ENCODE data around the gene ATP6V0B.
A peak's percentile ranks its signal among the peaks of the same experiment; 100 is the strongest.

ATP6V0B gene

DNA sequence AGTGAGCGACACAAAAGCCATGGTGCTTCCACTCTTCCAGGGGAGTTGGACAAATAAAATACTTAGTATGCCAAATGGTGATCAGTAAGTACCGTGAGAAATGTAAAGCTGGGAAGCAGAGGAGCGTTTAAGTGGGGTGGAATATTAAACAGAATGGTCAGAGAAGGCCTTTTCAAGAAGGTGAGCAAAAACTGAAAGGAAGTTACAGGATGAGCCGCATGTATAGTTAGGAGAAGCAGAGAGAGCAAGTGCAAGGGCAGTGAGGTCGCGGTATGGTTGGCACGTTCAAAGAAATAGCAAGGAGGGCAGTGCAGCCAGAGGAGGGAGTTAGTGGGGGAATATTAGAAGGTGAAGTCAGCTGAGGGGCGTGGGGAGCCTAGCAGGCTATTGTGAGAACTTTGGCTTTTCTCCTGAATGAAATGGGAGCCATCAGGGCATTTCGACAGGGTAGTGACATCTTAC is 748 bp upstream of the ATP6V0B start:
- Histone ChIP-seq H3K9ac (ENCODE audit: low read depth, low read length) (peak overlapping the region; percentile 88; the same call in 1 of the 2 replicates), H3K27me3 (ENCODE audit: insufficient read depth, low read length) (no peaks in the 10 kb centered on the region), H3K36me3 (ENCODE audit: insufficient read depth, low read depth, low read length) (peaks cover 49% of the 10 kb centered on the region), H3K9me3 (ENCODE audit: insufficient read depth, low read depth, low read length) (no peaks in the 10 kb centered on the region), H3K27ac (ENCODE audit: low read length) (no peak overlapping the region), H3K4me3 (ENCODE audit: low read length) (peak overlapping the region; percentile 92), H3K4me1 (ENCODE audit: insufficient read depth, low read length) (0 out of 2 replicates have a peak, but pooled peaks cover 4% of the 10 kb centered on the region)

DNA sequence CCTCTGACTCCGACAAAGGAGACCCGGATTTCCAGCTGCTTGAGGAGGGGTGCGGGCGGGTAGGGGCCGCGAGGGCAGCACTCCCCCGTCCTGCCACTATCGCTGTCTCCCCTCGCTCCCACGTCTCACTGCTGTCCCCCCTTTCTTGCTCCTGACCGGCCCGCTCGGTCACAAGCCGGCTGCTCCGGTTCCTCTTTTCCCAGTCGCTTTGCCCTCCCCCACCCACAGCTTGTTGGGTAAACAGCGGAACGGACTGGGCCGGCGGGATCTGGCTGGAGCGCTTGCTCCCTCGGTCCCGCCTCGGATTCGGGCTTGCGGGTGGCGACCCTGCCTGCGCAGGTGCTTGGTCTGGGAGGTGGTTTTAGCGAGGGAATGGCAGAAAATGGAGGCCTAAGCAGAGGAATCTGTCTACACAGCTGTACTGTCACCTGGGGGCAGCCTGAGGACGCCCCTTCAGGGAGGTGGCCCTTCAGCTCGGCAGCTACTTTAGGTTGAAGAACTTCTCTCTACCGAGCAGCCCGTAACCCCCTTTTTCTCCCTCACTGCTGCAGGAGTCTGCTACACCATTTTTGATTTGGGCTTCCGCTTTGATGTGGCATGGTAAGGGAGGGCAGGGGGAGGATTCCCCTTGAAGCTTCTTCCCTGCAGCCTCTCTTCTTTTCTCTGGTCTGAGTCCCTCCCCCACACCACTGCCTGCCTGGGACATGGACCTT is 645 bp downstream of the ATP6V0B start:
- Histone ChIP-seq H3K27ac (ENCODE audit: low read length) (peak overlapping the region; percentile 86), H3K4me3 (ENCODE audit: low read length) (peak overlapping the region; percentile 92), H3K9ac (ENCODE audit: low read depth, low read length) (peak overlapping the region; percentile 88), H3K36me3 (ENCODE audit: insufficient read depth, low read depth, low read length) (peaks cover 49% of the 10 kb centered on the region), H3K27me3 (ENCODE audit: insufficient read depth, low read length) (no peaks in the 10 kb centered on the region), H3K9me3 (ENCODE audit: insufficient read depth, low read depth, low read length) (no peaks in the 10 kb centered on the region), H3K4me1 (ENCODE audit: insufficient read depth, low read length) (peaks cover 7% of the 10 kb centered on the region; the same call in 1 of the 2 replicates)

DNA sequence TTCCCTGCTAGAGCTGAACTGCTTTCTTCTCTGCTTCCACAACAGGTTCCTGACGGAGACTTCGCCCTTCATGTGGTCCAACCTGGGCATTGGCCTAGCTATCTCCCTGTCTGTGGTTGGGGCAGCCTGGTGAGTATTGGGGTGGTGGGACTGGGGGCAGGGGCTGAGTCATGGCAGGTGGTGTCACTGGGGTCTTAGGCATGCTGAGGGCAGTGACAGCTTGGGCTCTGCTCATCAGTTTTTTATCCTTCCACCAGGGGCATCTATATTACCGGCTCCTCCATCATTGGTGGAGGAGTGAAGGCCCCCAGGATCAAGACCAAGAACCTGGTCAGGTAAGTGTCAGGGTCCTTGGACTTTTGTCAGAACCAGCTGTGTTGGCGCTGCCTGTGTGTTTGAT is 1.3 kb downstream of the ATP6V0B start:
- no peaks in the 10 kb centered on the region for H3K27me3 ChIP-seq (ENCODE audit: insufficient read depth, low read length)
- peaks cover 47% of the 10 kb centered on the region for H3K36me3 ChIP-seq (ENCODE audit: insufficient read depth, low read depth, low read length)
- H3K9ac ChIP-seq (ENCODE audit: low read depth, low read length), result peak overlapping the region; percentile 88
- peak overlapping the region; percentile 92 for H3K4me3 ChIP-seq (ENCODE audit: low read length)
- peaks cover 7% of the 10 kb centered on the region; the same call in 1 of the 2 replicates for H3K4me1 ChIP-seq (ENCODE audit: insufficient read depth, low read length)
- no peaks in the 10 kb centered on the region for H3K9me3 ChIP-seq (ENCODE audit: insufficient read depth, low read depth, low read length)
- H3K27ac ChIP-seq (ENCODE audit: low read length), result no peak overlapping the region

DNA sequence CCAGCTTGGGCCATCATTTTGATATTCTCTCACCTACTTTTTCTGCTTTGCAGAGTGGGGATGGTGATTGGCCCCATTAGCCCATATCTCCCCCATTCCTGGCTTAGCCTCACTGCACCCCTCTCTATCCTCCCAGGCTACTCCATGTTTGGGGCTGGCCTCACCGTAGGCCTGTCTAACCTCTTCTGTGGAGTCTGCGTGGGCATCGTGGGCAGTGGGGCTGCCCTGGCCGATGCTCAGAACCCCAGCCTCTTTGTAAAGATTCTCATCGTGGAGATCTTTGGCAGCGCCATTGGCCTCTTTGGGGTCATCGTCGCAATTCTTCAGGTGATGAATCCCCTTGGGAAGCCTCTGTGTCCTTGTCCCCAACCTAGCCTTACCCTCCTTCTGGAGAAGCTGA is 2.1 kb downstream of the ATP6V0B start:
- H3K9me3 ChIP-seq (ENCODE audit: insufficient read depth, low read depth, low read length), result no peaks in the 10 kb centered on the region
- no peak overlapping the region for H3K27ac ChIP-seq (ENCODE audit: low read length)
- H3K4me3 ChIP-seq (ENCODE audit: low read length), result no peak overlapping the region
- peaks cover 7% of the 10 kb centered on the region; the same call in 1 of the 2 replicates for H3K4me1 ChIP-seq (ENCODE audit: insufficient read depth, low read length)
- H3K27me3 ChIP-seq (ENCODE audit: insufficient read depth, low read length), result no peaks in the 10 kb centered on the region
- H3K36me3 ChIP-seq (ENCODE audit: insufficient read depth, low read depth, low read length), result peaks cover 45% of the 10 kb centered on the region
- H3K9ac ChIP-seq (ENCODE audit: low read depth, low read length), result no peak overlapping the region

DNA sequence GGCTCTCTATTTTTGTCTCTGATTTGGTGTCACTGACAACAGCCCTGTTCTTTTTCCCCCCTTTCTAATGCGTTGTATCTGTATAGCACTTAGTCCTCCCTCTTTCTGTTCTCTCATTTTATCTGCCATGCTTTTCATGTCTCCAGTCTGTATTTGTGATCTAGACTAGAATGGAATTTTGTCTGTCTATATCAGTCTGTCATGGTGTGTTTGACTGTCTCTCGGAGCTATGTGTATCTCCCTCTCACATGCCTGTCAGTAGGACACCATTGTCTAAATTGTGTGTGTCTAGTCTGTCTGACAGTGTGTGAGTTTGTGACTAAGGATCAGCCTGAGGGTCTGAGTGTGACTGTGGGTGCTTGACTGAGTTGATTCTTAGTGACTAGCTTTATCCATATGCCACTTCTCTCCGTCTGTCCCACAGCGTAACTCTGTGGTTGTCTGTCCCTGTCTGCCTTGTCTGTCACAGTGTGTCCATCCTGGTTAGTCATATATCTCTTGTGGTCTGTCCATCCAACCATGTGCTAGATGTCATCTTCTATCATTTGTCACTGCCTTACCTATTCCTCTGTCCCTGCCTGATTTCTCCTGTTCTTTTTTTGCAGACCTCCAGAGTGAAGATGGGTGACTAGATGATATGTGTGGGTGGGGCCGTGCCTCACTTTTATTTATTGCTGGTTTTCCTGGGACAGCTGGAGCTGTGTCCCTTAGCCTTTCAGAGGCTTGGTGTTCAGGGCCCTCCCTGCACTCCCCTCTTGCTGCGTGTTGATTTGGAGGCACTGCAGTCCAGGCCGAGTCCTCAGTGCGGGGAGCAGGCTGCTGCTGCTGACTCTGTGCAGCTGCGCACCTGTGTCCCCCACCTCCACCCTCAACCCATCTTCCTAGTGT is 2.9 kb downstream of the ATP6V0B start:
- Histone ChIP-seq H3K9ac (ENCODE audit: low read depth, low read length) (no peak overlapping the region), H3K4me3 (ENCODE audit: low read length) (peak overlapping the region; percentile 90; the same call in 1 of the 2 replicates), H3K36me3 (ENCODE audit: insufficient read depth, low read depth, low read length) (peaks cover 42% of the 10 kb centered on the region), H3K9me3 (ENCODE audit: insufficient read depth, low read depth, low read length) (no peaks in the 10 kb centered on the region), H3K27me3 (ENCODE audit: insufficient read depth, low read length) (no peaks in the 10 kb centered on the region), H3K27ac (ENCODE audit: low read length) (no peak overlapping the region), H3K4me1 (ENCODE audit: insufficient read depth, low read length) (peaks cover 7% of the 10 kb centered on the region; the same call in 1 of the 2 replicates)

DNA sequence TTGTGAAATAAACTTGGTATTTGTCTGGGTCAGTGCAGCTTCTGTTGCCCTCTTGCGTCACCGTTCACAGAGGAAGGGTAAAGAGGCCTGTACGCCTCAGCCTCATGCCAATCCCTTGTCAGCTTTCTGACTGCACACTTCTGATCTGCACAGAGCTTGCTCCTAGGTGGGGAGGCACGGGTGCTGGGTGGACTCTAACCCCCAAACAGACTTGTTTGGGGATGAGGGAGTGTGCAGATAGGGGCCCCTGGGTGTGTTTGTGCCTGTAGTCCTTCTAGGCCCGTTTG is 3.4 kb downstream of the ATP6V0B start:
- H3K27me3 ChIP-seq (ENCODE audit: insufficient read depth, low read length), result no peaks in the 10 kb centered on the region
- H3K4me1 ChIP-seq (ENCODE audit: insufficient read depth, low read length), result peaks cover 7% of the 10 kb centered on the region; the same call in 1 of the 2 replicates
- H3K27ac ChIP-seq (ENCODE audit: low read length), result no peak overlapping the region
- H3K9me3 ChIP-seq (ENCODE audit: insufficient read depth, low read depth, low read length), result no peaks in the 10 kb centered on the region
- peak overlapping the region; percentile 86; the same call in 1 of the 2 replicates for H3K9ac ChIP-seq (ENCODE audit: low read depth, low read length)
- H3K36me3 ChIP-seq (ENCODE audit: insufficient read depth, low read depth, low read length), result peaks cover 37% of the 10 kb centered on the region
- peak overlapping the region; percentile 90 for H3K4me3 ChIP-seq (ENCODE audit: low read length)

DNA sequence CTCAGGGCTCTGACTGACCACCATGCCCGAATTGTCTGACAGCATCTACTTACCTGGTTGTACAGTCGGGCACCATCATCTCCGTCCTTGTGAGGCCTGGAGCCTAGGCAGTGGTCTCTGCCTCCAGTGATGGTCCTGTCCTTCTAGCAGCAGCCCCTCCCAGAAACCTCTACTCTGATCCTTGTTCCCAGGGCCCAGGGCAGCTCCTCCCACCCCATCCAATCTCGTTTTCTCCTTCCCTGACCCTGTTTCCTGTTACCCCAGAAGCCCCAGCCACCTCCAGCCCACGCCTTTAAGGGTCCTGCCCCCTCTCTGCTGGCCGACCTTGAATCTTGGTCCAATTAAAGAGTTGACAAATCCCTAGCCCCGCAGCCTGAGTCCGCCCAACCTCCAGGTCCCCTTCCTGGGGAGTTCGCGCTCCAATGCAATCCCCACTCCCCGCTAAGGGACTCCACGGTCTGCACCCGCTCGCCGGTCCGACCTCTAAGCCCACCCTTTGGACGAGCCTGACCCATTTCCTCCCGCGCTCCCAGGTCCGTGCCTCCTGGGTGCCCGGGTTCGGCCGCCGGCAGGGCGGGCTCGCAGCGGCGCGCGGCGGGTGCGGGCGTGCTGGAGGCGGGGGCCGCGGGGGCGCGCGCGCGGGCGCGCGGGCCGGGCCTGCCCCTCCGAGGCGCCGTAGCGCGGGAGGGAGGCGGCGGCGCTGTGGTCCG is 3.9 kb downstream of the ATP6V0B start, which contains the start of gene B4GALT2:
B4GALT2 (plus strand) TSS at position 660 of the 710 bp plus-strand sequence. CDS start 1,951 bp downstream, outside the sequence.
- peaks cover 35% of the 10 kb centered on the region for H3K36me3 ChIP-seq (ENCODE audit: insufficient read depth, low read depth, low read length)
- no peaks in the 10 kb centered on the region for H3K27me3 ChIP-seq (ENCODE audit: insufficient read depth, low read length)
- H3K9ac ChIP-seq (ENCODE audit: low read depth, low read length), result peak within 1 kb of the TSS; percentile 89
- H3K4me3 ChIP-seq (ENCODE audit: low read length), result peak within 1 kb of the TSS; percentile 90
- H3K27ac ChIP-seq (ENCODE audit: low read length), result no peak within 1 kb of the TSS
- H3K4me1 ChIP-seq (ENCODE audit: insufficient read depth, low read length), result peaks cover 7% of the 10 kb centered on the region; the same call in 1 of the 2 replicates
- no peaks in the 10 kb centered on the region for H3K9me3 ChIP-seq (ENCODE audit: insufficient read depth, low read depth, low read length)

DNA sequence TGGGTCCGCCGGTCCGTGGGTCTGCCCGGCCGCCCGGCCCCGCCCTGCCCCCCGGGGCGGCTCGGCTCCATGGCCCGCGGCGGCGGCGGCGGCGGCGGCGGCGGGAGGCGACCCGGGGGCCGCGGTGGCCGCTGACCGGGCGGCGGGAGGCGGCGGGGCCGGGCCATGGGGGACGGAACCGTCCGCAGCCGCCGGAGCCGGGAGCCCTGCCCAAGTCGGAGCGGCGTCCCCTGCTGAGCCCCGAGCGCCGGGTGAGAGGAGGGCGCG is 4.4 kb downstream of the ATP6V0B start:
- peaks cover 7% of the 10 kb centered on the region; the same call in 1 of the 2 replicates for H3K4me1 ChIP-seq (ENCODE audit: insufficient read depth, low read length)
- no peaks in the 10 kb centered on the region for H3K9me3 ChIP-seq (ENCODE audit: insufficient read depth, low read depth, low read length)
- H3K27ac ChIP-seq (ENCODE audit: low read length), result no peak overlapping the region
- H3K9ac ChIP-seq (ENCODE audit: low read depth, low read length), result peak overlapping the region; percentile 89; the same call in 1 of the 2 replicates
- no peaks in the 10 kb centered on the region for H3K27me3 ChIP-seq (ENCODE audit: insufficient read depth, low read length)
- peak overlapping the region; percentile 73; the same call in 1 of the 2 replicates for H3K4me3 ChIP-seq (ENCODE audit: low read length)
- peaks cover 35% of the 10 kb centered on the region for H3K36me3 ChIP-seq (ENCODE audit: insufficient read depth, low read depth, low read length)

DNA sequence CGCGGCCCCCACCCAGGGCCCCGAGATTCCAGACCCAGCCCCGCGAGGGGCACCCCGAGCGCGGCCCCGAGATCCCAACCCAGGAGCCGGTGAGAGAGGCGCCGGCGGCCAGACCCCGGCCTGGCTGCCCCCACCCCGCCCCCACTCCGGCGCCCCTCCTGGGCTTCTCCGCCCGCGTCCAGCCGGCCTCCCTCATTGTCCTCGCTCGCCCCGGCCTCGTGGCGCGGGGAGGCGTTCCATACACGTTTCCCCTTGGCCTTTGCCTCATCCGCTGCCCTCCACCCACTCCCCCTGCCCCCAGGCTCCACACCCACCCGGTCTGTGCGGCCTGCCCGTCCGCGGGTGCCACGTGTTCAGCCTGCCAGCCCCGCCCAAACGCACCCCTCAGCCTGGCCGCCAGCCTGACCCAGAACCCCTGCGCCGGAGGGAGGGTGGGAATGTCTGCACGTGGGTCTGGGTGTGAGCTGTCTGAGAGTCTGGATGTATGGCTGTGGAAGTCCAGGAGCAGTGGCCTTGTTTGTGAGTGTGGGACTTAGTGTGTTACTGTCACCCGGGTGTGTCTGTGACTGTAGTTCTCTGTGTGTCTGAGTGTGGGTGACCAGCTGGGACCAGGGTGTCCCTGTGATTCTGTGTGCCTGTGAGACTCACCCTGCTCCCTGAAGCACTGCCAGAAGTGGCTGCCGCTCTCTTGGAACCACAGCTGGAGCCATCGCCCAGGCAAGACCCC is 4.9 kb downstream of the ATP6V0B start:
- peak overlapping the region; percentile 73 for H3K4me3 ChIP-seq (ENCODE audit: low read length)
- H3K9ac ChIP-seq (ENCODE audit: low read depth, low read length), result peak overlapping the region; percentile 89
- peaks cover 40% of the 10 kb centered on the region for H3K36me3 ChIP-seq (ENCODE audit: insufficient read depth, low read depth, low read length)
- no peaks in the 10 kb centered on the region for H3K27me3 ChIP-seq (ENCODE audit: insufficient read depth, low read length)
- no peak overlapping the region for H3K27ac ChIP-seq (ENCODE audit: low read length)
- peaks cover 7% of the 10 kb centered on the region; the same call in 1 of the 2 replicates for H3K4me1 ChIP-seq (ENCODE audit: insufficient read depth, low read length)
- H3K9me3 ChIP-seq (ENCODE audit: insufficient read depth, low read depth, low read length), result no peaks in the 10 kb centered on the region

DNA sequence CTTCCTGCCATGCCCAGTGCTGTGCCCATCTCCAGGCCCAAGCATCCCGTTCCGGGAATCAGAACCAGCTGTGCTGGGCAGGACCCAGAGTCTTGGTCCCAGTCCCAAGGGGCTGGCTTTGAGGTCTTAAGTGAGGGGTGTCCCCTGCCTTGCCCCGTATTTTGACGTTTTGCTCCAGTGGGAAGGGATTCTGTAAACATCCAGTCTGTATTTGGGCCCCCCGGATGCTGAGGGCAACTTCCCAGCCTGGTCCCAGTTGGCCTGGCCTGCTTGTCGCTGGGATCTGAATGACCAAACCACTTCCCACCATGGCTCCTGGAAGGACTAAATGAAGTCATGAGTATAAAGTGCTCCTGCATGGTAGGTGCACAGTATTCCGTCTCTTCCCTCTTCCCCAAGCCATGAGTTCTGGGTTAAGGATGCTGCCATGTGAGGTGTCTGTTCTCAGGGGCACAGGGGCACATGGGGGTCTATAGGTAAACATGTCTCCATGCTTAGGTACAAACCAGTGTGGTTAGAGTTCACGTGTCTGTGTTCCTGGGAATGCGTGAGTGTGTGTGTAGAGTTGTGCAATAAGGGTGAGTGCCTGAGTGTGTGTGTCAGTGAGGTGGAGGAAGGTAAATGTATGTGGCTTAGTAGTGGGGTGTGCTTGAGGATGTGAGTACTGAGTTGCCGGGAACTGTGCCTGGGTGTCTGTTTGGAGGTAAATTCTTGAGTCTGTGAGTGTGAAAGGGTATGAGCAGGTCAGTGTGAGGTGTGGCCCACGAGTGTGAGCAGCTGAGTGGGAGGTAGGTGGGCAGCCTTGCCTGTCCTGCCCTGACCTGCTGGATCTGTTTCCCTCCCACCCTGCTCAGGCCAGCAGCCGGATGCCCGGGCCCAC is 5.7 kb downstream of the ATP6V0B start:
- peaks cover 7% of the 10 kb centered on the region; the same call in 1 of the 2 replicates for H3K4me1 ChIP-seq (ENCODE audit: insufficient read depth, low read length)
- H3K27ac ChIP-seq (ENCODE audit: low read length), result no peak overlapping the region
- no peaks in the 10 kb centered on the region for H3K9me3 ChIP-seq (ENCODE audit: insufficient read depth, low read depth, low read length)
- peaks cover 47% of the 10 kb centered on the region for H3K36me3 ChIP-seq (ENCODE audit: insufficient read depth, low read depth, low read length)
- peak overlapping the region; percentile 89 for H3K9ac ChIP-seq (ENCODE audit: low read depth, low read length)
- no peaks in the 10 kb centered on the region for H3K27me3 ChIP-seq (ENCODE audit: insufficient read depth, low read length)
- H3K4me3 ChIP-seq (ENCODE audit: low read length), result peak overlapping the region; percentile 73
